PC-9 (cell line): ENCODE results near the gene PTEN. TPM values are rescaled to one million over a fixed set of nuclear protein-coding genes. Genes with fewer than 3 reads are reported as not detected.
"Not testable (repeated sequence)": the region's sequence is repeated elsewhere in the genome, so short reads cannot be mapped to it uniquely, and the experiment has no call there.

Experiments
- BruUV-seq: library from RNA; stranded (reverse); fragments of 400-500 nt; replicated peaks from 2 replicates; lab custom pipeline; 2021; lab: Mats Ljungman, UMichigan
- CTCF ChIA-PET: fragments of 300-600 bp; sonication (Branson Sonifier 250); formaldehyde crosslinking; loops from one replicate; lab custom pipeline; 2022; ENCODE audit warnings: antibody characterized with exemption; lab: Charles Lee
- POLR2A ChIA-PET: fragments of 300-600 bp; sonication (Branson Sonifier 250); formaldehyde crosslinking; loops from one replicate; lab custom pipeline; 2022; ENCODE audit warnings: antibody characterized with exemption; ENCODE audit not compliant: unreplicated experiment; lab: Charles Lee
- DNase-seq, 2 experiments: peaks; one replicate each; pipeline versions ENCODE4 v3.0.0 to v3.0.0-alpha.2; 2015 to 2022; ENCODE audit warnings: mixed read lengths in 1 of 2
- H2AFZ ChIP-seq: fragments of 200-600 bp; sonication (generic); 2 replicates; pipeline ENCODE4 v1.8.1; 2017; ENCODE audit warnings: antibody characterized with exemption
- H3F3A ChIP-seq: fragments of 200-600 bp; sonication (generic); 2 replicates; pipeline ENCODE4 v1.8.1; 2017; ENCODE audit warnings: antibody characterized with exemption, mild to moderate bottlenecking, low read depth; ENCODE audit not compliant: insufficient read depth
- H3K27ac ChIP-seq: fragments of 200-600 bp; sonication (generic); 2 replicates; pipeline ENCODE4 v1.6.1; 2016; ENCODE audit warnings: mixed run types
- H3K27me3 ChIP-seq: fragments of 200-600 bp; sonication (generic); 2 replicates; pipeline ENCODE4 v1.6.1; 2016; ENCODE audit warnings: low read depth, mixed run types; ENCODE audit not compliant: insufficient read depth
- H3K36me3 ChIP-seq: fragments of 200-600 bp; sonication (generic); 2 replicates; pipeline ENCODE4 v1.6.1; 2016; ENCODE audit warnings: low read depth, mixed run types
- H3K4me1 ChIP-seq: fragments of 200-600 bp; sonication (generic); replicated peaks from 2 replicates; pipeline ENCODE4 v1.6.1; 2016; ENCODE audit warnings: mixed run types; ENCODE audit not compliant: insufficient read depth
- H3K4me2 ChIP-seq: fragments of 200-600 bp; sonication (generic); 2 replicates; pipeline ENCODE4 v1.6.1; 2017; ENCODE audit warnings: mixed run types
- H3K4me3 ChIP-seq: fragments of 200-600 bp; sonication (generic); 2 replicates; pipeline ENCODE4 v1.6.1; 2016; ENCODE audit warnings: mixed run types
- H3K79me2 ChIP-seq: fragments of 200-600 bp; sonication (generic); 2 replicates; pipeline ENCODE4 v1.6.1; 2017; ENCODE audit warnings: low read depth, mixed run types
- H3K9me2 ChIP-seq: fragments of 200-600 bp; sonication (generic); 2 replicates; pipeline ENCODE4 v1.8.1; 2017; ENCODE audit warnings: mild to moderate bottlenecking; ENCODE audit not compliant: insufficient read depth
- H3K9me3 ChIP-seq: fragments of 200-600 bp; sonication (generic); 2 replicates; pipeline ENCODE4 v1.8.1; 2016; ENCODE audit warnings: low read depth; ENCODE audit not compliant: insufficient read depth
- H4K20me1 ChIP-seq: fragments of 200-600 bp; sonication (generic); 2 replicates; pipeline ENCODE4 v1.8.1; 2017; ENCODE audit not compliant: insufficient read depth
- CTCF ChIP-seq: fragments of 200-600 bp; sonication (generic); conservative IDR thresholded peaks from 2 replicates; pipeline ENCODE4 v1.6.1; 2017; ENCODE audit warnings: mixed run types, antibody characterized with exemption, mild to moderate bottlenecking, moderate library complexity
- EZH2 ChIP-seq: fragments of 200-600 bp; sonication (generic); IDR thresholded peaks from 2 replicates; pipeline ENCODE4 v1.8.0; 2017; ENCODE audit warnings: antibody characterized with exemption, low read depth
- intact Hi-C: fragments of 100-400 bp; cut with micrococcal nuclease; formaldehyde crosslinking; loops from one replicate; pipeline ENCODE4 v1.10.0; 2022; ENCODE audit not compliant: unreplicated experiment
- total RNA-seq: library from RNA; stranded (reverse); gene quantifications from 2 replicates; pipeline ENCODE4 v1.2.3, GENCODE V29; 2021

The PTEN gene
- total RNA-seq, 1 experiment from 2014 or later: 44.9 TPM

- ChIA-PET POLR2A (no interaction called here), CTCF (no interaction called here)
- intact Hi-C loops: no loop called here
- no peaks in the 10 kb centered on the region for H3K9me3 ChIP-seq
- H3K4me2 ChIP-seq: no peak overlapping the region
- no peaks in the 10 kb centered on the region for H3K9me2 ChIP-seq
- H3F3A ChIP-seq: no peaks in the 10 kb centered on the region
- no peaks in the 10 kb centered on the region for H3K27me3 ChIP-seq
- peaks cover 43% of the 10 kb centered on the region for H3K79me2 ChIP-seq
- no peak overlapping the region for H2AFZ ChIP-seq
- no peak for DNase-seq
- H3K27ac ChIP-seq: no peak overlapping the region
- no peak overlapping the region for H3K4me3 ChIP-seq
- no TSS peak for BruUV-seq
- no peaks in the 10 kb centered on the region for H3K4me1 ChIP-seq
- H4K20me1 ChIP-seq: no peaks in the 10 kb centered on the region
- H3K36me3 ChIP-seq: peaks cover 2% of the 10 kb centered on the region; the same call in 1 of the 2 replicates
- TF ChIP-seq CTCF (no peak), EZH2 (no peak)
Observed at GRCh38 chr10:87887548-87888289, 24.3 kb downstream of the PTEN start.

GRCh38 chr10:87895430-87895829 is 32.0 kb downstream of the PTEN start:
- no peak overlapping the region for H2AFZ ChIP-seq
- no peak overlapping the region for H3K27ac ChIP-seq
- H3K27me3 ChIP-seq: no peaks in the 10 kb centered on the region
- no peak overlapping the region for H3K4me2 ChIP-seq
- no peaks in the 10 kb centered on the region for H3K9me3 ChIP-seq
- BruUV-seq: no TSS peak
- peaks cover 48% of the 10 kb centered on the region for H3K79me2 ChIP-seq
- H3F3A ChIP-seq: no peaks in the 10 kb centered on the region
- no peaks in the 10 kb centered on the region for H3K36me3 ChIP-seq
- no peak overlapping the region for H3K4me3 ChIP-seq
- POLR2A ChIA-PET: no interaction called here
- H3K9me2 ChIP-seq: no peaks in the 10 kb centered on the region
- DNase-seq: no peak
- H4K20me1 ChIP-seq: no peaks in the 10 kb centered on the region; the same call in 1 of the 2 replicates
- CTCF ChIA-PET: interaction anchor here (0.6 kb wide), 1 partner anchor 1916 kb away, joined by 5 read pairs; no protein-coding TSS in a partner anchor
- H3K4me1 ChIP-seq: no peaks in the 10 kb centered on the region
- intact Hi-C loops: no loop called here
- no peak for TF ChIP-seq CTCF
- TF ChIP-seq EZH2: no peak

- H3K27ac ChIP-seq: no peak overlapping the region
- no peak for TF ChIP-seq EZH2
- TF ChIP-seq CTCF: no peak
- DNase-seq: no peak
- no peak overlapping the region for H3K4me2 ChIP-seq
- ChIA-PET CTCF (no interaction called here), POLR2A (no interaction called here)
- no peaks in the 10 kb centered on the region; the same call in 1 of the 2 replicates for H4K20me1 ChIP-seq
- no peaks in the 10 kb centered on the region for H3K4me1 ChIP-seq
- no peaks in the 10 kb centered on the region for H3K27me3 ChIP-seq
- intact Hi-C loops: no loop called here
- no peaks in the 10 kb centered on the region for H3K9me3 ChIP-seq
- no peaks in the 10 kb centered on the region for H3K9me2 ChIP-seq
- no peak overlapping the region for H3K4me3 ChIP-seq
- no peaks in the 10 kb centered on the region for H3K36me3 ChIP-seq
- H2AFZ ChIP-seq: no peak overlapping the region
- BruUV-seq: no TSS peak
- H3K79me2 ChIP-seq: peaks cover 48% of the 10 kb centered on the region
- no peaks in the 10 kb centered on the region for H3F3A ChIP-seq
Observed at GRCh38 chr10:87896216-87896615, 32.8 kb downstream of the PTEN start.

- H3F3A ChIP-seq, H3K9me3 ChIP-seq, CTCF ChIA-PET, H4K20me1 ChIP-seq, POLR2A ChIA-PET, H3K36me3 ChIP-seq, H3K9me2 ChIP-seq, H3K27ac ChIP-seq, DNase-seq, H3K27me3 ChIP-seq, H2AFZ ChIP-seq, H3K4me1 ChIP-seq, BruUV-seq, intact Hi-C loops, H3K4me2 ChIP-seq, H3K4me3 ChIP-seq: not testable (repeated sequence)
- peaks cover 48% of the 10 kb centered on the region for H3K79me2 ChIP-seq
Observed at GRCh38 chr10:87897957-87898356, 34.5 kb downstream of the PTEN start.

- H3K36me3 ChIP-seq, H4K20me1 ChIP-seq, H3K27me3 ChIP-seq, H2AFZ ChIP-seq, H3K9me2 ChIP-seq, CTCF ChIA-PET, BruUV-seq, H3K4me1 ChIP-seq, H3K27ac ChIP-seq, intact Hi-C loops, H3K4me3 ChIP-seq, H3F3A ChIP-seq, H3K4me2 ChIP-seq, H3K9me3 ChIP-seq, POLR2A ChIA-PET, DNase-seq: not testable (repeated sequence)
- H3K79me2 ChIP-seq: peaks cover 48% of the 10 kb centered on the region
Observed at GRCh38 chr10:87903396-87903795, 40.0 kb downstream of the PTEN start.
